Hepatocyte (in vitro differentiated cells): ENCODE results near the gene PDE4D. TPM values are rescaled to one million over a fixed set of nuclear protein-coding genes. Genes with fewer than 3 reads are reported as not detected.
A peak's percentile ranks its signal among the peaks of the same experiment; 100 is the strongest.

Source experiments
- DNase-seq: peaks from one replicate; pipeline ENCODE4 v3.0.0-alpha.2; 2016; ENCODE audit warnings: low spot score
- H2AFZ ChIP-seq: fragments of 200-600 bp; sonication (generic); 2 replicates; pipeline ENCODE4 v1.6.0; 2016; ENCODE audit warnings: antibody characterized with exemption, mild to moderate bottlenecking
- H3K27ac ChIP-seq: fragments of 200-600 bp; sonication (generic); 2 replicates; pipeline ENCODE4 v1.5.1; 2016; ENCODE audit warnings: mild to moderate bottlenecking
- H3K27me3 ChIP-seq: fragments of 200-600 bp; sonication (generic); 2 replicates; pipeline ENCODE4 v1.6.1; 2016
- H3K36me3 ChIP-seq: fragments of 200-600 bp; sonication (generic); replicated peaks from 2 replicates; pipeline ENCODE4 v1.5.1; 2016; ENCODE audit warnings: low read depth; ENCODE audit not compliant: insufficient read depth
- H3K4me1 ChIP-seq: fragments of 200-600 bp; sonication (generic); 2 replicates; pipeline ENCODE4 v1.5.1; 2016; ENCODE audit warnings: mild to moderate bottlenecking, moderate library complexity; ENCODE audit not compliant: insufficient read depth
- H3K4me2 ChIP-seq: fragments of 200-600 bp; sonication (generic); 2 replicates; pipeline ENCODE4 v1.6.0; 2016
- H3K4me3 ChIP-seq: fragments of 200-600 bp; sonication (generic); 2 replicates; pipeline ENCODE4 v1.5.1; 2016; ENCODE audit warnings: mild to moderate bottlenecking
- H3K79me2 ChIP-seq: fragments of 200-600 bp; sonication (generic); 2 replicates; pipeline ENCODE4 v1.6.0; 2017; ENCODE audit warnings: mild to moderate bottlenecking
- H3K9me2 ChIP-seq: fragments of 200-600 bp; sonication (generic); replicated peaks from 2 replicates; pipeline ENCODE4 v1.6.0; 2017; ENCODE audit warnings: mild to moderate bottlenecking; ENCODE audit not compliant: insufficient read depth
- H3K9me3 ChIP-seq: fragments of 200-600 bp; sonication (generic); 2 replicates; pipeline ENCODE4 v1.5.1; 2016; ENCODE audit warnings: low read depth, mild to moderate bottlenecking
- H4K20me1 ChIP-seq: fragments of 200-600 bp; sonication (generic); 2 replicates; pipeline ENCODE4 v1.6.0; 2016; ENCODE audit warnings: mild to moderate bottlenecking; ENCODE audit not compliant: insufficient read depth, poor library complexity, severe bottlenecking
- CTCF ChIP-seq: fragments of 200-600 bp; sonication (generic); IDR thresholded peaks from 2 replicates; pipeline ENCODE4 v1.5.1; 2016; ENCODE audit warnings: antibody characterized with exemption, mild to moderate bottlenecking; ENCODE audit not compliant: poor library complexity
- EZH2 ChIP-seq: fragments of 200-600 bp; sonication (generic); IDR thresholded peaks from 2 replicates; pipeline ENCODE4 v1.6.1; 2016; ENCODE audit warnings: antibody characterized with exemption, mild to moderate bottlenecking, borderline replicate concordance
- EZH2phosphoT487 ChIP-seq: fragments of 200-600 bp; sonication (generic); IDR thresholded peaks from one replicate; pipeline ENCODE4 v1.6.1; 2018; ENCODE audit warnings: antibody characterized with exemption, mild to moderate bottlenecking, low read depth, moderate library complexity; ENCODE audit not compliant: unreplicated experiment, severe bottlenecking
- WGBS: methylation state at CpG from one replicate; pipeline ENCODE4 v1.1.6; 2016; ENCODE audit warnings: low lambda C conversion rate; ENCODE audit errors: missing lambda C conversion rate; 5-methylcytosine and 5-hydroxymethylcytosine counted together
- polyA plus RNA-seq: library from polyadenylated mRNA; unstranded; fragments of >200 nt; fragmentation: Nextera tagmentation; extraction: Ambion mirVana; gene quantifications from 2 replicates; pipeline ENCODE4 v1.2.1, GENCODE V29; 2016
- total RNA-seq: library from RNA; depleted of rRNA; stranded (reverse); fragments of >200 nt; gene quantifications from 2 replicates; pipeline ENCODE4 v1.2.3, GENCODE V29; 2014

Gene PDE4D
- total and polyA plus RNA-seq, 2 experiments from 2014 or later, result 14.5 to 45.2 TPM

GRCh38 chr5:59600153-59600552 lies 293.4 kb downstream of the PDE4D start:
- no peaks in the 10 kb centered on the region for H3K4me1 ChIP-seq
- no peak for TF ChIP-seq EZH2phosphoT487
- TF ChIP-seq EZH2, result no peak
- no peak overlapping the region for H3K4me3 ChIP-seq
- no peaks in the 10 kb centered on the region for H3K27me3 ChIP-seq
- no peaks in the 10 kb centered on the region for H3K36me3 ChIP-seq
- H3K27ac ChIP-seq, result no peak overlapping the region
- H3K4me2 ChIP-seq, result no peak overlapping the region
- no peaks in the 10 kb centered on the region for H4K20me1 ChIP-seq
- H2AFZ ChIP-seq, result no peak overlapping the region
- H3K9me2 ChIP-seq, result no peaks in the 10 kb centered on the region
- no peak for DNase-seq
- no peaks in the 10 kb centered on the region for H3K9me3 ChIP-seq
- 98% methylated on average over 2 of the region's 2 CpGs for WGBS
- no peaks in the 10 kb centered on the region for H3K79me2 ChIP-seq

- Histone ChIP-seq H3K36me3 (no peaks in the 10 kb centered on the region), H3K4me3 (no peak overlapping the region), H3K27me3 (no peaks in the 10 kb centered on the region), H4K20me1 (no peaks in the 10 kb centered on the region), H2AFZ (no peak overlapping the region), H3K9me2 (no peaks in the 10 kb centered on the region), H3K4me1 (no peaks in the 10 kb centered on the region), H3K9me3 (no peaks in the 10 kb centered on the region), H3K4me2 (no peak overlapping the region), H3K79me2 (no peaks in the 10 kb centered on the region), H3K27ac (no peak overlapping the region)
- no peak for DNase-seq
- 91% methylated on average over 2 of the region's 2 CpGs for whole genome bisulfite sequencing
- TF ChIP-seq CTCF (no peak), EZH2phosphoT487 (no peak), EZH2 (no peak)
Observed at GRCh38 chr5:59599729-59600128, 293.8 kb downstream of the PDE4D start.

GRCh38 chr5:59598547-59598874 lies 295.0 kb downstream of the PDE4D start:
- peak overlapping the region; percentile 8 for H2AFZ ChIP-seq
- 81% methylated on average over 2 of the region's 2 CpGs for WGBS
- H3K36me3 ChIP-seq, result no peaks in the 10 kb centered on the region
- no peak for TF ChIP-seq EZH2phosphoT487
- no peak for TF ChIP-seq CTCF
- no peak for TF ChIP-seq EZH2
- H3K79me2 ChIP-seq, result no peaks in the 10 kb centered on the region
- no peak overlapping the region for H3K27ac ChIP-seq
- H4K20me1 ChIP-seq, result no peaks in the 10 kb centered on the region
- H3K9me2 ChIP-seq, result no peaks in the 10 kb centered on the region
- H3K4me1 ChIP-seq, result no peaks in the 10 kb centered on the region
- H3K27me3 ChIP-seq, result no peaks in the 10 kb centered on the region
- no peaks in the 10 kb centered on the region for H3K9me3 ChIP-seq
- no peak overlapping the region for H3K4me3 ChIP-seq
- DNase-seq, result no peak
- H3K4me2 ChIP-seq, result peak overlapping the region; percentile 56

GRCh38 chr5:59597690-59598546 lies 295.6 kb downstream of the PDE4D start:
- H3K36me3 ChIP-seq, result no peaks in the 10 kb centered on the region
- peak overlapping the region; percentile 56 for H3K4me2 ChIP-seq
- H3K4me3 ChIP-seq, result no peak overlapping the region
- H3K79me2 ChIP-seq, result no peaks in the 10 kb centered on the region
- H4K20me1 ChIP-seq, result no peaks in the 10 kb centered on the region
- peak overlapping the region; percentile 8 for H2AFZ ChIP-seq
- H3K4me1 ChIP-seq, result no peaks in the 10 kb centered on the region
- no peak overlapping the region for H3K27ac ChIP-seq
- H3K9me2 ChIP-seq, result no peaks in the 10 kb centered on the region
- H3K9me3 ChIP-seq, result no peaks in the 10 kb centered on the region
- no peaks in the 10 kb centered on the region for H3K27me3 ChIP-seq
- TF ChIP-seq CTCF, result no peak
- TF ChIP-seq EZH2phosphoT487, result no peak
- TF ChIP-seq EZH2, result no peak
- 74% methylated on average over 6 of the region's 6 CpGs for WGBS
- DNase-seq, result no peak
